Esophagus muscularis mucosa (tissue), 4 donors: ENCODE data around the gene MAP2K2. TPM values are rescaled to one million over a fixed set of nuclear protein-coding genes. Genes with fewer than 3 reads are reported as not detected.

Experiments
- DNase-seq: peaks from one replicate; pipeline ENCODE4 v3.0.0-alpha.2; 2017; ENCODE audit errors: extremely low spot score
- H3K27ac ChIP-seq, 4 donors: fragments of 200-600 bp; sonication (generic); replicated peaks in 1 of 4; 1 replicate in 3 of 4; 2 replicates in 1 of 4; pipeline ENCODE4 v1.5.1; 2016 to 2019; ENCODE audit warnings: mild to moderate bottlenecking in 1 of 4
- H3K27me3 ChIP-seq, 4 donors: fragments of 200-600 bp; sonication (generic); one replicate each; pipeline versions ENCODE4 v1.5.1 to v1.6.0; 2016 to 2019
- H3K36me3 ChIP-seq, 4 donors: fragments of 200-600 bp; sonication (generic); one replicate each; pipeline ENCODE4 v1.5.1; 2016 to 2019
- H3K4me1 ChIP-seq, 4 donors: fragments of 200-600 bp; sonication (generic); one replicate each; pipeline ENCODE4 v1.5.1; 2016 to 2019
- H3K4me3 ChIP-seq, 4 donors: fragments of 200-600 bp; sonication (generic); 1 replicate in 2 of 4; 2 replicates in 2 of 4; pipeline ENCODE4 v1.5.1; 2016 to 2019; ENCODE audit warnings: mild to moderate bottlenecking in 4 of 4, moderate library complexity in 1 of 4
- H3K9me3 ChIP-seq, 4 donors: fragments of 200-600 bp; sonication (generic); 1 replicate in 3 of 4; 2 replicates in 1 of 4; pipeline ENCODE4 v1.5.1; 2016 to 2019
- CTCF ChIP-seq, 3 experiments: fragments of 200-600 bp in 2 of 3; fragments of 450-650 bp in 1 of 3; sonication (generic) in 2 of 3; IDR thresholded peaks; one replicate each; pipeline ENCODE4 v1.5.1; 2017 to 2019; ENCODE audit warnings: antibody characterized with exemption in 3 of 3, mild to moderate bottlenecking in 2 of 3, moderate library complexity in 1 of 3
- EP300 ChIP-seq: sonication (generic); formaldehyde crosslinking; IDR thresholded peaks from one replicate; pipeline ENCODE4 v1.6.1; 2017; ENCODE audit warnings: antibody characterized with exemption
- POLR2A ChIP-seq: fragments of 450-650 bp; IDR thresholded peaks from one replicate; pipeline ENCODE4 v1.6.1; 2017; ENCODE audit warnings: antibody characterized with exemption, moderate library complexity, mild to moderate bottlenecking, low read depth
- POLR2AphosphoS5 ChIP-seq, 2 donors: sonication (generic); formaldehyde crosslinking; IDR thresholded peaks; one replicate each; pipeline ENCODE4 v1.6.1; 2017; ENCODE audit warnings: antibody characterized with exemption in 2 of 2
- WGBS: methylation state at CpG from one replicate; pipeline ENCODE4 v1.1.5; 2018; 5-methylcytosine and 5-hydroxymethylcytosine counted together
- intact Hi-C: fragments of 100-400 bp; cut with DNase I; formaldehyde crosslinking; loops from one replicate; pipeline ENCODE4 v1.15.1; 2023
- total RNA-seq, 4 donors: library from RNA; depleted of rRNA; stranded (reverse); fragments of >200 nt; gene quantifications; one replicate each; pipeline versions ENCODE4 v1.1.0 to v1.2.1, GENCODE V29; 2016

The MAP2K2 gene
- total RNA-seq, 4 donors from 2014 or later: 59.0 to 145 (median 101) TPM

- no peak overlapping the region for H3K27ac ChIP-seq
- no peak overlapping the region for H3K4me3 ChIP-seq
- intact Hi-C loops: no loop called here
- WGBS: 92% methylated on average over 6 of the region's 6 CpGs
- no peak for TF ChIP-seq POLR2A
- peaks cover 34 to 99% (median 89%) of the 10 kb centered on the region in 4 donors for H3K36me3 ChIP-seq
- H3K27me3 ChIP-seq: no peaks in the 10 kb centered on the region
- H3K4me1 ChIP-seq: peaks cover 0 to 15% (median 6%) of the 10 kb centered on the region in 4 donors
- DNase-seq: no peak
- H3K9me3 ChIP-seq: no peaks in the 10 kb centered on the region
These were observed 14.3 kb downstream of the MAP2K2 start for GRCh38 chr19:4109626-4109945.

GRCh38 chr19:4108767-4109625 lies 14.9 kb downstream of the MAP2K2 start:
- Histone ChIP-seq H3K27me3 (no peaks in the 10 kb centered on the region), H3K4me1 (peaks cover 0 to 15% (median 5%) of the 10 kb centered on the region in 4 donors), H3K36me3 (peaks cover 34 to 99% (median 89%) of the 10 kb centered on the region in 4 donors), H3K9me3 (no peaks in the 10 kb centered on the region), H3K27ac (no peak overlapping the region), H3K4me3 (no peak overlapping the region)
- no peak for DNase-seq
- intact Hi-C loops: no loop called here
- 83% methylated on average over 28 of the region's 35 CpGs for WGBS
- TF ChIP-seq EP300 (no peak), POLR2A (no peak), CTCF (IDR thresholded peaks at IDR 0.05) (no peak), POLR2AphosphoS5 (IDR thresholded peaks at IDR 0.05) (no peak)

- peaks cover 60 to 99% (median 92%) of the 10 kb centered on the region in 4 donors for H3K36me3 ChIP-seq
- H3K27ac ChIP-seq: no peak overlapping the region
- peaks cover 0 to 9% (median 0%) of the 10 kb centered on the region in 4 donors for H3K4me1 ChIP-seq
- no peak overlapping the region for H3K4me3 ChIP-seq
- TF ChIP-seq POLR2A (no peak), EP300 (no peak), CTCF (IDR thresholded peaks at IDR 0.05) (no peak)
- no CpG with 5 or more reads among the region's 9 CpGs for WGBS
- H3K9me3 ChIP-seq: no peaks in the 10 kb centered on the region
- H3K27me3 ChIP-seq: no peaks in the 10 kb centered on the region
- no peak for DNase-seq
- intact Hi-C loops: no loop called here
These were observed 20.9 kb downstream of the MAP2K2 start for GRCh38 chr19:4103080-4103433.

- intact Hi-C loops: no loop called here
- 89% methylated on average over 40 of the region's 53 CpGs for WGBS
- DNase-seq: no peak
- Histone ChIP-seq H3K27ac (no peak overlapping the region), H3K4me1 (peaks cover 0 to 13% (median 1%) of the 10 kb centered on the region in 4 donors), H3K9me3 (no peaks in the 10 kb centered on the region), H3K4me3 (no peak overlapping the region), H3K27me3 (no peaks in the 10 kb centered on the region), H3K36me3 (peaks cover 60 to 99% (median 89%) of the 10 kb centered on the region in 4 donors)
- TF ChIP-seq EP300 (no peak), POLR2A (no peak), CTCF (IDR thresholded peaks at IDR 0.05) (no peak), POLR2AphosphoS5 (IDR thresholded peaks at IDR 0.05) (no peak)
These were observed 21.4 kb downstream of the MAP2K2 start for GRCh38 chr19:4102339-4103079.

GRCh38 chr19:4101496-4101770 lies 22.5 kb downstream of the MAP2K2 start:
- Histone ChIP-seq H3K36me3 (peaks cover 60 to 96% (median 85%) of the 10 kb centered on the region in 4 donors), H3K4me3 (no peak overlapping the region), H3K9me3 (no peaks in the 10 kb centered on the region), H3K4me1 (peaks cover 0 to 17% (median 3%) of the 10 kb centered on the region in 4 donors), H3K27me3 (no peaks in the 10 kb centered on the region), H3K27ac (no peak overlapping the region)
- no peak for DNase-seq
- WGBS: 93% methylated on average over 3 of the region's 10 CpGs
- no peak for TF ChIP-seq CTCF (IDR thresholded peaks at IDR 0.05)
- TF ChIP-seq EP300: no peak
- TF ChIP-seq POLR2A: no peak
- TF ChIP-seq POLR2AphosphoS5 (IDR thresholded peaks at IDR 0.05): no peak
- intact Hi-C loops: no loop called here
